Natural killer cell (primary cell): ENCODE measurements around the gene SMARCE1. TPM values are rescaled to one million over a fixed set of nuclear protein-coding genes. Genes with fewer than 3 reads are reported as not detected.

Experiments used
- ATAC-seq, 3 donors: fragments of 150-1000 bp in 2 of 3; fragments of 200-7000 bp in 1 of 3; cut with Tn5 transposase; 1 replicate in 1 of 3; 2 replicates in 2 of 3; pipeline ENCODE4 v1.10.0; 2021; ENCODE audit warnings: mild to moderate bottlenecking in 2 of 3, moderate library complexity in 2 of 3
- DNase-seq, 2 donors: peaks; one replicate each; pipeline versions ENCODE4 v3.0.0 to v3.0.0-alpha.2; 2013 to 2021; ENCODE audit warnings: mixed read lengths in 1 of 2
- H3K27ac ChIP-seq: one replicate; pipeline ENCODE4 v1.5.1; 2013; ENCODE audit warnings: mild to moderate bottlenecking, low read length
- H3K27me3 ChIP-seq: one replicate; pipeline ENCODE4 v1.6.1; 2013; ENCODE audit warnings: low read length; ENCODE audit not compliant: control insufficient read depth, insufficient read depth
- H3K36me3 ChIP-seq: one replicate; pipeline ENCODE4 v1.6.1; 2013; ENCODE audit warnings: low read length; ENCODE audit not compliant: control insufficient read depth, insufficient read depth
- H3K4me1 ChIP-seq: one replicate; pipeline ENCODE4 v1.6.1; 2013; ENCODE audit warnings: low read length; ENCODE audit not compliant: control insufficient read depth, insufficient read depth
- H3K4me3 ChIP-seq: one replicate; pipeline ENCODE4 v1.5.1; 2013; ENCODE audit warnings: low read length
- H3K9me3 ChIP-seq: one replicate; pipeline ENCODE4 v1.6.1; 2013; ENCODE audit warnings: low read length; ENCODE audit not compliant: control insufficient read depth, insufficient read depth
- H3K27ac Mint-ChIP-seq, 2 donors: one replicate each; pipeline ENCODE4 v1.8.0; 2022; ENCODE audit warnings: mild to moderate bottlenecking in 2 of 2, mixed read lengths in 2 of 2, moderate library complexity in 1 of 2
- H3K27me3 Mint-ChIP-seq, 2 donors: one replicate each; pipeline ENCODE4 v1.8.0; 2022; ENCODE audit warnings: low read depth in 2 of 2, mixed read lengths in 2 of 2
- H3K36me3 Mint-ChIP-seq: one replicate; pipeline ENCODE4 v1.8.0; 2022; ENCODE audit warnings: mixed read lengths
- H3K4me1 Mint-ChIP-seq, 2 donors: one replicate each; pipeline ENCODE4 v1.8.0; 2022; ENCODE audit warnings: mixed read lengths in 2 of 2
- H3K4me3 Mint-ChIP-seq: one replicate; pipeline ENCODE4 v1.8.0; 2022; ENCODE audit warnings: mild to moderate bottlenecking, moderate library complexity, mixed read lengths
- H3K9me3 Mint-ChIP-seq, 2 donors: one replicate each; pipeline ENCODE4 v1.8.0; 2022; ENCODE audit warnings: mixed read lengths in 2 of 2
- WGBS: methylation state at CpG from one replicate; pipeline ENCODE4 v1.1.7; 2013; ENCODE audit warnings: missing lambda C conversion rate; ENCODE audit not compliant: insufficient coverage; 5-methylcytosine and 5-hydroxymethylcytosine counted together
- intact Hi-C: fragments of 100-400 bp; cut with micrococcal nuclease; formaldehyde crosslinking; loops from one replicate; pipeline ENCODE4 v1.14.2; 2022
- total RNA-seq, 4 donors: library from RNA; stranded (reverse); fragments of 120-200 nt in 1 of 4; gene quantifications; one replicate each; pipeline versions ENCODE4 v1.2.3 to v1.2.4, GENCODE V29; 2013 to 2022
- TF ChIP-seq, protein P1 (sequence below): fragments of 200-600 bp; IDR thresholded peaks from one replicate; pipeline ENCODE4 v1.8.0; 2022; ENCODE audit warnings: antibody characterized with exemption

The SMARCE1 gene
- total RNA-seq, 3 donors from 2014 or later (not counting 1 experiment from before 2014, with no cell fraction given), result 87.8 to 102 (median 101) TPM

DNA sequence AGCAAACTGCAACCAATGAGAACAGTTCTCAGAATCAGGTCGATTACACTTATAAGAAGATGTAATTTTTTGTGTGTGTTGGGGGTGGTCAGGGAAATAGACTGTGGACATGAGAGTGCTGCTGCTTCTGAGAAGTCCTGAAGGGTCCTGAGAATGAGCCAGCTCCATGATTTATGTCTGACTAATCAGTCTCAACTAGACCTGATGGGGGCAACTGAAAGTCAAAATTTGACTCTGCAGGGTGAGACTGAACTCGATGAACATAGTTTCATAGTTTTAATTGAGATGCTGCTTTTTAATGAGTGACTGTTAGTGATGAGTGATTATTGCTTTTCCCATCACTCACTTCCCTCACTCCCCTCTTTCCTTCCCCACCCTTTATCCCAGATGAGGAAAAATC, 37.3 kb downstream of the SMARCE1 start:
- peaks cover 0 to 2% of the 10 kb centered on the region in 2 donors for H3K27me3 Mint-ChIP-seq
- TF ChIP-seq, protein P1, sequence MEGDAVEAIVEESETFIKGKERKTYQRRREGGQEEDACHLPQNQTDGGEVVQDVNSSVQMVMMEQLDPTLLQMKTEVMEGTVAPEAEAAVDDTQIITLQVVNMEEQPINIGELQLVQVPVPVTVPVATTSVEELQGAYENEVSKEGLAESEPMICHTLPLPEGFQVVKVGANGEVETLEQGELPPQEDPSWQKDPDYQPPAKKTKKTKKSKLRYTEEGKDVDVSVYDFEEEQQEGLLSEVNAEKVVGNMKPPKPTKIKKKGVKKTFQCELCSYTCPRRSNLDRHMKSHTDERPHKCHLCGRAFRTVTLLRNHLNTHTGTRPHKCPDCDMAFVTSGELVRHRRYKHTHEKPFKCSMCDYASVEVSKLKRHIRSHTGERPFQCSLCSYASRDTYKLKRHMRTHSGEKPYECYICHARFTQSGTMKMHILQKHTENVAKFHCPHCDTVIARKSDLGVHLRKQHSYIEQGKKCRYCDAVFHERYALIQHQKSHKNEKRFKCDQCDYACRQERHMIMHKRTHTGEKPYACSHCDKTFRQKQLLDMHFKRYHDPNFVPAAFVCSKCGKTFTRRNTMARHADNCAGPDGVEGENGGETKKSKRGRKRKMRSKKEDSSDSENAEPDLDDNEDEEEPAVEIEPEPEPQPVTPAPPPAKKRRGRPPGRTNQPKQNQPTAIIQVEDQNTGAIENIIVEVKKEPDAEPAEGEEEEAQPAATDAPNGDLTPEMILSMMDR, result no peak
- Histone ChIP-seq H3K4me3 (no peak overlapping the region), H3K4me1 (peaks cover 59% of the 10 kb centered on the region), H3K9me3 (no peaks in the 10 kb centered on the region), H3K27ac (no peak overlapping the region), H3K36me3 (no peaks in the 10 kb centered on the region), H3K27me3 (no peaks in the 10 kb centered on the region)
- peaks cover 42% of the 10 kb centered on the region in 2 donors for H3K4me1 Mint-ChIP-seq
- ATAC-seq (no peak), DNase-seq (peak in 1 of 2 donors; percentile 24)
- 60% methylated on average over 1 of the region's 2 CpGs for WGBS
- intact Hi-C loops, result no loop called here
- peak overlapping the region; percentile 89 to 92 for H3K27ac Mint-ChIP-seq
- H3K9me3 Mint-ChIP-seq, result no peaks in the 10 kb centered on the region
- no peaks in the 10 kb centered on the region for H3K36me3 Mint-ChIP-seq
- no peak overlapping the region for H3K4me3 Mint-ChIP-seq

DNA sequence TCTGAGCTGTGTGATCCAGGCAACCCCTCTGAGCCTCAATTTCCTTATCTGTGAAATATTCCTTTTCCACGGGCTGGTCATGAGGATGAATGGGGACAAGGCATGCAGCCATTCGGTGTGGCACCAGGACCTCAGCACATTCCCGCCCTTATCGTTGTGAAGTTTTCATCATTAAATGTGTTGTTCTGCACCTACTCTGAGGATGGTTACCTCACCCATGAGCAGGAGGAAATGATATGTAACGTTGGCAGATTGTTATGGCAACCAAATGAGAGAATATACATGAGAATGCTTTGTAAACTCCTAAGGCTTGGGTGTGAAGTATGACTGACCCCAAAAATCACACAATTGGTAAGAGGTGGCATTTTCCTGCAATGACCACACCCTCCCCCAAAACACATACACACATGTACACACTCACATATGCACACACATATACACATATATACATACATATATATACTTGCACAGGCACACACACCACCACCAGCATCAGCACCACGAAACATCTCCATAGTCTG, 39.5 kb downstream of the SMARCE1 start:
- Mint-ChIP-seq H3K27ac (peak overlapping the region; percentile 89 to 92), H3K36me3 (no peaks in the 10 kb centered on the region), H3K9me3 (no peaks in the 10 kb centered on the region), H3K27me3 (peaks cover 0 to 3% of the 10 kb centered on the region in 2 donors), H3K4me3 (peak overlapping the region; percentile 78), H3K4me1 (peaks cover 46 to 47% of the 10 kb centered on the region in 2 donors)
- Histone ChIP-seq H3K27ac (peak overlapping the region; percentile 85), H3K9me3 (no peaks in the 10 kb centered on the region), H3K4me1 (peaks cover 53% of the 10 kb centered on the region), H3K27me3 (no peaks in the 10 kb centered on the region), H3K36me3 (no peaks in the 10 kb centered on the region), H3K4me3 (no peak overlapping the region)
- TF ChIP-seq, protein P1, result no peak
- peak; percentile 51 to 91 for DNase-seq
- intact Hi-C loops, result loop anchor here (1.0 to 5.0 kb wide), 5 partner anchors 39 to 92 kb away; partner anchors contain the start of genes CCR7 and SMARCE1
- WGBS, result 37% methylated on average over 6 of the region's 6 CpGs
- ATAC-seq, result peak; percentile 80 to 93 (median 89)

DNA sequence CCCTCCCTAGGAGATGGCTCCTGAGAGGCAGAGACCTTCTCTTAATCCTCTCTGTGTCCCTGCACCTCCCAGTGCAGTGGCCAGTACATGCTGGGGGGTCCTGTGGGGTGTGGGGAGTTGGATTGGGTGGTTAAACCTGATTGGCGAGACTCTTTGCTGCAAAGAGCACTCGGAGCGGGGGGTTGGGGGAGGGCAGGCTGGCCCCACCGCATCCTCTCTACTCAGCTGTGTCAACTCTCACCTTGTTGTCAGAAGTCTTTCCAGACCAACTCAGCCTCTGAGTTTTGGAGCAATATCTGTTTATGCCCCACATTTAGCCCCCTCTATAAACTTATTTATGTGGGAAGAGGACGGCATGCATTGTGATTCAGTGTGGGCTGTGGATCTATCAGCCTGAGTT, 40.0 kb downstream of the SMARCE1 start:
- peak; percentile 44 to 83 for DNase-seq
- H3K9me3 ChIP-seq, result no peaks in the 10 kb centered on the region
- Mint-ChIP-seq H3K27ac (peak overlapping the region; percentile 89 to 92), H3K9me3 (no peaks in the 10 kb centered on the region), H3K27me3 (peaks cover 0 to 3% of the 10 kb centered on the region in 2 donors), H3K4me3 (peak overlapping the region; percentile 78), H3K4me1 (peaks cover 46 to 47% of the 10 kb centered on the region in 2 donors), H3K36me3 (no peaks in the 10 kb centered on the region)
- no peak overlapping the region for H3K4me3 ChIP-seq
- H3K27ac ChIP-seq, result peak overlapping the region; percentile 85
- H3K27me3 ChIP-seq, result no peaks in the 10 kb centered on the region
- intact Hi-C loops, result loop anchor here (1.0 to 5.0 kb wide), 5 partner anchors 40 to 91 kb away; partner anchors contain the start of genes CCR7 and SMARCE1
- H3K4me1 ChIP-seq, result peaks cover 55% of the 10 kb centered on the region
- H3K36me3 ChIP-seq, result no peaks in the 10 kb centered on the region
- TF ChIP-seq, protein P1, result no peak
- WGBS, result 41% methylated on average over 4 of the region's 5 CpGs
- ATAC-seq, result peak; percentile 55 to 59 (median 55)
